Stimulated activated effector memory CD8-positive, alpha-beta T cell treated with anti-CD3 and anti-CD28 coated beads, Interleukin-12 subunit alpha, Interleukin-12 subunit beta, amount 100 ng/mL, for 72 hours (primary cell): ENCODE measurements around the gene RNF26.

ENCODE experiments used
- ATAC-seq: fragments of 150-1000 bp; cut with Tn5 transposase; 2 replicates; pipeline ENCODE4 v1.10.0; 2021
- DNase-seq, 2 donors: peaks; one replicate each; pipeline ENCODE4 v3.0.0; 2021 to 2022; ENCODE audit warnings: low spot score in 2 of 2
- H3K27ac Mint-ChIP-seq: one replicate; pipeline ENCODE4 v1.8.0; 2022; ENCODE audit warnings: mild to moderate bottlenecking, mixed read lengths
- H3K36me3 Mint-ChIP-seq: one replicate; pipeline ENCODE4 v1.8.0; 2022; ENCODE audit warnings: mild to moderate bottlenecking, mixed read lengths
- H3K4me1 Mint-ChIP-seq: one replicate; pipeline ENCODE4 v1.8.0; 2022; ENCODE audit warnings: mixed read lengths
- H3K4me3 Mint-ChIP-seq: one replicate; pipeline ENCODE4 v1.8.0; 2022; ENCODE audit warnings: mild to moderate bottlenecking, mixed read lengths
- H3K9me3 Mint-ChIP-seq: one replicate; pipeline ENCODE4 v1.8.0; 2022; ENCODE audit warnings: mixed read lengths

The RNF26 gene

DNA sequence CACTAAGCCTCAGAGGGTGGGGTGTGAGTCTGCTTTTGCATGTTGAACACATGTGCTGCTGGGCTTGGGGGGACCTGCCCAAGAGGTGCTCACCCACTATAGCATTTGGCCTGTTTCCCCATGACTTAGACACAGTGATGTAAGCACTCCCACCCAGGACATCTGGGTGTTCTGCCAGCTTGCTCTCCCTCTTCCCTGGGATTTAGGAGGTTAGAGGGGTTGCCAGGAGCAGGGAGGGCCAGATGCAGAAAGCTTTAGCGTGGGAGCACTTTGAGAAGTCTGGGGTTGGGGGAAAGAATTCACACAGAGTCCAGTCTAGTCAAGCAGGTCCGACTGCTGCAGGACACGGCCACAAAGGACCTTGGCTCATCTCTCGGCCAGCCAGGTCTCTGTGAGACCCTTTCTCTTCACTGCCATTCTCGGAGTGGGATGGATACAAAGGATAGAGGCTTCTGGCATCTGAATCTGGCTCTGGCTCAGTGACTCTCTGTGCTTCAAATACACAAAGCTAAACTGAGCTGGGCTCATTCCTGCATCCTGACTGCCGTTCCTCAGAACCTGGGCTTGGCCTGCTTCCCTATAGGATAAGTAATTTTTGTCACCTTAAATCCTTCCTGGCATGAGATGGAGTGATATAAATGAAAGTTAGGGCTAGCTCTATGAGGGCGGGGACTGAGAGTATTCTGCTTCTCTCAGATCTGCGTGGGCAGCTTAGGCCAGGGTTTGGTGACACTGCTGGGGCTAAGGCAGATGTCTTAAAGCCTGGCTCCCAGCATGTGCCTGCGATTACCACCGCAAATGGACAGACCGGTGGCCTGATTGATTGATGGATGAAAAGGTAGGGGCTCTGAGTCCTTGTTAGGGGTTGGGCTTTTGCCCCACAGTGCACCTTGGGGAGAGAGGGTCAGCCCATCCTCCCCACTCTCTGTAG, 32.6 kb downstream of the RNF26 start:
- ATAC-seq (no peak), DNase-seq (no peak)
- Mint-ChIP-seq H3K9me3 (no peaks in the 10 kb centered on the region), H3K4me3 (no peak overlapping the region), H3K27ac (no peak overlapping the region), H3K4me1 (peaks cover 34% of the 10 kb centered on the region), H3K36me3 (no peaks in the 10 kb centered on the region)

DNA sequence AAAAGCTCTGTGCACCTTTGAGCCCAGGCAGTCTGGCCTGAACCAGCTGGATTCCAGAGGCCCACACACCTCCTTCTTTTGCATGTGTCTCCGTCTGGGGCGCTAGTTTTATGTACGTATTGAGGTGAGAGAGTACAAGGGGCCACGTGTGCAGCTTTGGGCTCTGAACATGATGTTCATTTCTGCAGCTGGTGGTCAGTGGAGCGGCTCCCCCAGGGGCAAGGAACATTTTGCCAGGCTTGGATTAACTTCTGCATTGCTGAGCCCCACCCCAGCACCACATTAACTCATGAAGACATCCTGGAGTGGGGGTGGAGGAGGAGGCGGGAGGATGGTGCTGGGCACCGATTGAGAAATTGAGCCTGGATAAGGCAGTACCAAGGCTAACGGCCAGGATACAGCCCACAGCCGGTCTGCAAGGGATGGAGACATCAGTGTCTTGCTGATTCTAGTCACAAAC, 33.4 kb downstream of the RNF26 start:
- DNase-seq (no peak), ATAC-seq (no peak)
- no peaks in the 10 kb centered on the region for H3K36me3 Mint-ChIP-seq
- H3K9me3 Mint-ChIP-seq: no peaks in the 10 kb centered on the region
- no peak overlapping the region for H3K27ac Mint-ChIP-seq
- H3K4me3 Mint-ChIP-seq: no peak overlapping the region
- peaks cover 27% of the 10 kb centered on the region for H3K4me1 Mint-ChIP-seq

DNA sequence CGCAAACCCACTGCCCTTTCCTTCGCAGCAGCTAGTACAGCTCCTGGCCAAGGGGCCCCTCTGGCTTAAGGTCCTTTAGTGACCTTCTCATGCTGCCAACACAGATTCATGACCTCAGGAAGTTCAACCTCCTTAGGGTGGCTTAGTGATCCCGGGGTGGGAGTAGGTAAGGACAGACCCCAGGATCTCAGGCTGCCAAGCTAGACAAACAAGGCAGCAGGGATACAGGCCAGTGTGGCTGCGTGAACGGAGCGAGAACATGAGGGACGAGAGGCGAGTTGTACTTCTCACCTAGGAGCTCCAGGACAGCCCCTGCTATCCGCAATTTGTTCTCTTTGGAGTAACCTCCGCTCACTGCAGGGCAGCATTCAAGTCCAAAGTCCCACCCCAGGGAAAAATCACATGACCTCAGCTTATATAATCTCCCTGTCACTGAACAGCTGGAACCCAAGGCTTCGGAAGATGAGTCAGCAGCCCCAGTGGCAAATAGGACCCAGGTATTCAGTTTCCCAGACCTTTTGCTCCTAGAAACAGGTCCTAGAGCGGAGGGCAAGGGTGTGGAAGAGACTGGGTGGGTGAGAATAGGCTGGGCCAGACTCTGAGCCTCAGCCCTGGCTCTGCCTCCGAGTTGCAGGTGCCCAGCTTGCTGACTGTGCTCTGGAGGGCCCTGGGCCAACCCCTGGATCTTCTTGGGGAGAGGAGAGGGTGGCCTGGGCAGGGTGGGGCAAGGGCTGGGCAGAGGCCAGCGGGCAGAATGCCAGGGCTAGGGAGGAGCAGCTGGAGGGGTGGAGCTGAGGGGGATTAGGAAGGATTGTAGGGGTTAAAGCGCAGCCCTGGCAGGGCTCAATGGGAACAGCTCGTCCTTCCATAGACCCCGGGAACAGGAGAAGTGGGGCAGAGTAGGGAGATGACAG, 34.1 kb downstream of the RNF26 start:
- no peak overlapping the region for H3K27ac Mint-ChIP-seq
- no peak for ATAC-seq

DNA sequence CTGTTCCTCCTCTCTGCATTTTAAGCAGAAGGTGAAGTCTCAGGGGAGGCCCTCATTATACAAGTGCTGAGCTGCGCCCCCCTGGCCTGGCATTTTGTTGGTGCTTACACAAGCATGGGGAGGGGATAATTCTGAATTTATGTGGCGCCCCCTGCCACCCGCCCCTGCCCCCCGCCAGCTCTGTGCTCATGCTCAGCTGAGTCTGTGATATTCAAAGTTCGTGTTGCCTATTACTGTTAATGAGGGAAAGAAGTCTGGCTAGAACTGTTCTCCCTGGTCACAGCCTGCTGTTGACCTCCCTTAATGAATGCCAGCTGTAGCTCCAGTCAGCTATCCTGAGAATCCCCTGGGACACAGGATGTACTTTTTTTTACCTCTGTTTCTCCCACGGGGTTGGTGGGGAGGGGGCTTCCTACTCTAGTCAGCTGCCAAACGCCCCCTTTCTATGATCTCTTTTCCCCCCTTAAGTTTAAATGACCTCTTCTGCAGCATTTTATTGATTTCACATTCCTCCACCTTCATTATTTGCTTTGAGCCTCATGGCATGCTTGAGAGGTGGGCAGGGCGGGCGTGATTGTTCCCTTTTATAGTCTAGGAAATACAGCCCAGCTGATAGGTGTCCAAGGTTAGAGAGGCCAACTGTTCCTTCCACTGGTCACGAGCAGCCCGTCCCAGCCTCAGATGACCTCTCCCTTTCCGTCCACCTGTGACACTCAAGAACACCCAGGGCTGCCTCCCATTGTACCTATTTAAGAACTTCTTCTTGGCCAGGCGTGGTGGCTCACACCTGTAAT, 35.0 kb downstream of the RNF26 start:
- H3K27ac Mint-ChIP-seq: peak overlapping the region; percentile 32
- no peaks in the 10 kb centered on the region for H3K9me3 Mint-ChIP-seq
- peaks cover 40% of the 10 kb centered on the region for H3K4me1 Mint-ChIP-seq
- no peaks in the 10 kb centered on the region for H3K36me3 Mint-ChIP-seq
- H3K4me3 Mint-ChIP-seq: no peak overlapping the region
- ATAC-seq: no peak
- no peak for DNase-seq

More for the DNA sequence above, 34.1 kb downstream of the RNF26 start:
- no peaks in the 10 kb centered on the region for H3K36me3 Mint-ChIP-seq
- no peaks in the 10 kb centered on the region for H3K9me3 Mint-ChIP-seq
- H3K4me3 Mint-ChIP-seq: no peak overlapping the region
- no peak for DNase-seq
- peaks cover 32% of the 10 kb centered on the region for H3K4me1 Mint-ChIP-seq

DNA sequence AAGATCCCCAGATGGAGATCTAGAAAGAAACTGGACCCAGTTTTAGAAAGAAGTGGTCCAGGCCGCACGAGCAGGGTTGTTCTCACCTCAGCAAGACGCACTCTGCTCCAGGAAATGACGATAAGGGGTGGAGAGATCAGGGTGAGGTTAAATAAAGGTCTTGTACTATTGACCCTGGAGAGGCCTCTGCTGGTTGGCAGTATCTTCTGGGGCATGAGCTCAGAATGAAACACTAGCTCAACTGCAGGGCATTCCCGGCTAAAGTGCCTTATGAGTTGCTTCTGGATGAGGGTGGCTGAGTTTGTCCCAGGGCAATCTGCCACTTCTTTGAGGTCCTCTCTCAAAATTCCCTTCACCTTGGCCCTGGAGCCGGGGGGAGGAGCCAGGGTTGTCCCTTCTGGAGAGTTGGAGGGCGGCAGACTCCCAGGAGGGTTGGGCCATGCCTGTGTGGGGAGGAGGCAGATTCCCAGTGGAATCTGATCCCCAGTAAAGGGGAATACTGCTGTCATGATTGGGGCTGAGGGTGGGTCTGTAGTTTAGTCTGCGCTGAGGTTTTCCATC, 36.2 kb downstream of the RNF26 start:
- Mint-ChIP-seq H3K9me3 (no peaks in the 10 kb centered on the region), H3K4me3 (no peak overlapping the region), H3K27ac (peak overlapping the region; percentile 32), H3K4me1 (peaks cover 33% of the 10 kb centered on the region), H3K36me3 (no peaks in the 10 kb centered on the region)
- ATAC-seq (peak; percentile 89), DNase-seq (no peak)

DNA sequence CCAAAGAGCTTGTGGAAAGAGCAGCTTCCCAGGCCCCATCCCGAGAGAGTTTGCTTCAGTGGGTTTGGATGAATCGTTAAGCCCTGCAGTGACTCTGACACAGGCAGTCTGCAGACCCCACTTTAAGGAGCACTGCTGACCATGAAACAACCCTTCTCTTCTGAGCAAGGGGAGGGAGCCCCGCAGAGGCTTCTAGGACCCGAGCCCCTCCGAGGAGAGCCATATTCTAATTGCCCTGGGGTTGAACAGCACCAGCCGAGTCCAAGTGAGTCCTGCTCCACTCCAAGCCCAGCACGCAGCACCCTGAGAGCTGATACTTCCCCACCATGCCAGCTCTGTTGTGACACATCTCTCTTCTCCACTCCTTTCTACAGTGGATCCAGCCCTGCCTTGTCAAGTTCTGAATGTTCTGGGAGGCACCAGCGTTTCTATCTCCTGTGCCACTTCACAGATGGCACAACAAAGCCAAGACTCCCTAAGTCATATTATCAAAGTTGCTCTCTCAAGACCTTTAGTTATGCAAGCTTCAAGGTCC, 36.8 kb downstream of the RNF26 start:
- H3K4me3 Mint-ChIP-seq: no peak overlapping the region

DNA sequence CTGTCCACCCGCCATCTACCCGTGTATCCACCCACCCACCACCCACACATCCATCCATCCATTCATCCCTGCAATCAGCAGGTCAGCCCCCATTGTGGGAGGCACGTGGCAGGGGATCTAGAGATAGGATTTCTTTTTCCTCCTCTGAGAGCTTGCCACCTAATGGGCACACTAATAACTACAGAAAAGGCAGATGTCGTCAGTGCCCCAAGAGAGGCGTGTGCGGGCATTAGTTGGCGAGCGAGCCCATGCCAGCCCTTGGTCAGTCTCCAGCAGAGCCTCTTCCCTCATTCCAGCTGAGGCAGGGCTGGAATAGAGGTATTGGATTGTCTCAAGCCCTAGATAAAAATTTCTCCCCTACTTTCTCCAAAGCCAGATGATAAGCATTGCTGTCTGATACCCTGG, 37.5 kb downstream of the RNF26 start:
- peak overlapping the region; percentile 32 for H3K27ac Mint-ChIP-seq
- peaks cover 33% of the 10 kb centered on the region for H3K4me1 Mint-ChIP-seq
- no peak overlapping the region for H3K4me3 Mint-ChIP-seq
- DNase-seq (no peak), ATAC-seq (no peak)
- no peaks in the 10 kb centered on the region for H3K9me3 Mint-ChIP-seq
- H3K36me3 Mint-ChIP-seq: no peaks in the 10 kb centered on the region

More for the DNA sequence above, 36.8 kb downstream of the RNF26 start:
- H3K9me3 Mint-ChIP-seq: no peaks in the 10 kb centered on the region
- DNase-seq (no peak), ATAC-seq (no peak)
- H3K36me3 Mint-ChIP-seq: no peaks in the 10 kb centered on the region
- H3K27ac Mint-ChIP-seq: peak overlapping the region; percentile 32
- peaks cover 33% of the 10 kb centered on the region for H3K4me1 Mint-ChIP-seq

DNA sequence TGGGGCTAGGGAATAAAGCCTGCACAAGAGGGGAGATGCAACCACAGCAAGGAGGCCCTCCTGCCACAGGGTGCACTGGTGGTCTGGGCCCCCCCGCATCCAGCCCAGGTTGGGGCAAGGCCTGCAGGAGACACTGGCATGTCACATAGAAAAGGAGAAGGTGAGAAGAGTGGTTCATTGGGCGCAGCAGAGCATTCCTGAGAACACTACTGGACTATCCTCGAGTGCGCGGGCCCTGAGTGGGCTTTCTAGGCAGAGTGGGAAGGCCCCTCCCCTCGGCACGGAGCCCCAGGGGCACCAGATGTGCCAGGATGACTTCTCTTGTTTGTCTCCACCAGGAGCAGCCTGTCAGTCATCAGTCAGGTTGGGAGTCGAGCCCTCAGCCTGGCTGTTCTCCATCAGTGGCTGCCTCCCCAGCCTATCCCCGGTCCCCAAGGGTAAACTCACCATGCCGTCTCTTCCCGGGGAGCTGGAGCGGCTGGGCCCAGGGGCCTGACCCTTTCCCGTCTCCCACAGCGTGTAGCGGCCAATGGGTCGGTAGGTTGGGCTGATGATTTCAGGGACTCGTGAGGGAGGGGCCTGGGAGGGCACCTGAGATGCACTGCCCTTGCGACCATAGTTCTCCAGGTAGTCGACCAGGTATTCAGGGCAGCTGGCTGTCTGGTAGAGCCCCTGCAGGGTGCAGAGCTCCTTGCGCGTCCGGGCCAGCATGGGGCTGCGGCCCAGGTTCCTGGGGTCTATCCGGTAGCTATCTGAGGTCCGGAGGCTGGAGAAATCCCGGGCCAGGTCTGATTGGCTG, 38.1 kb downstream of the RNF26 start:
- H3K27ac Mint-ChIP-seq: no peak overlapping the region
- ATAC-seq: no peak
- no peaks in the 10 kb centered on the region for H3K36me3 Mint-ChIP-seq
- peaks cover 33% of the 10 kb centered on the region for H3K4me1 Mint-ChIP-seq
- no peak overlapping the region for H3K4me3 Mint-ChIP-seq
- DNase-seq: no peak
- H3K9me3 Mint-ChIP-seq: no peaks in the 10 kb centered on the region

DNA sequence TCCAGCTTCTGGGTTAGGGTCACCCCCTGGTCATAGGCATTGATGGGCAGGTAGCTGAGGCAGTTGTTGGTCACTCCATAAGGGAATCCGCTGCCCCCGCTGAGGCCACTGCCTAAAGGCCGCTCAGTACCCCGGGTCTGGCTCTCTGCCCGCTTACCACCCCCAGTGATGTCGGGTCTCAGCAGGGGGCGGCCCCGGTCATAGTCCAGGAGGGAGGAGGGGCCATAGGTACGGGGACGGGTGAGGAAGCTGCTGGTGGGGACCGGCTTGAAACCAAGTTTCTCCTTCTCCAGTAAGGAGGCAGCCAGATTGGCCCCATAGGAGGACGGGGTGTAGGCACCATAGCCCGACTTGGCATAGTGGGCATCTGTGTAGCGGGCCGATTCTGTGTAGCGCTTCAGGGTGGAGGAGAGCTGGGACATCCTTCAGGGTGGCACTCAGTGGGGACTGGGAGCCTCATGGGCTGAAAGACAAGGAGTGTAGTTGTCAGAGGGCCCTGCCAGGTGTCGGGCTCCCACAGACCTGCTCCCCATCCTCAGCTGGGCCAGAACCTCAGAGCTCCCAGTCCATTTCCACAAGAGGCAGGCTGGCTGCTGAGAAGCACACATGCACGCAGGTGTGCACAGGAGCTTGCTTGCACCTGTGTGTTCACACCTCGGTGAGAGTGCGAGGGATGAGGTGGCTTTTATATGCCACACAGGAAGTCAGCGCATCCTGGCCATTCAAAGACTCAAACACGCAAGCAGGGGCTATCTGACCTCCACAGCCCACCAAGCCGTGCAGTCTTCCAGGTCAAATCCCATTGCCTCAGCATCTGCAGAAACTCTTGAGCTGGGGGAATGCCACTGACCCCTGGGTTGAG, 39.0 kb downstream of the RNF26 start:
- Mint-ChIP-seq H3K9me3 (no peaks in the 10 kb centered on the region), H3K27ac (no peak overlapping the region), H3K36me3 (no peaks in the 10 kb centered on the region), H3K4me3 (no peak overlapping the region), H3K4me1 (peaks cover 33% of the 10 kb centered on the region)
- DNase-seq (no peak), ATAC-seq (no peak)

DNA sequence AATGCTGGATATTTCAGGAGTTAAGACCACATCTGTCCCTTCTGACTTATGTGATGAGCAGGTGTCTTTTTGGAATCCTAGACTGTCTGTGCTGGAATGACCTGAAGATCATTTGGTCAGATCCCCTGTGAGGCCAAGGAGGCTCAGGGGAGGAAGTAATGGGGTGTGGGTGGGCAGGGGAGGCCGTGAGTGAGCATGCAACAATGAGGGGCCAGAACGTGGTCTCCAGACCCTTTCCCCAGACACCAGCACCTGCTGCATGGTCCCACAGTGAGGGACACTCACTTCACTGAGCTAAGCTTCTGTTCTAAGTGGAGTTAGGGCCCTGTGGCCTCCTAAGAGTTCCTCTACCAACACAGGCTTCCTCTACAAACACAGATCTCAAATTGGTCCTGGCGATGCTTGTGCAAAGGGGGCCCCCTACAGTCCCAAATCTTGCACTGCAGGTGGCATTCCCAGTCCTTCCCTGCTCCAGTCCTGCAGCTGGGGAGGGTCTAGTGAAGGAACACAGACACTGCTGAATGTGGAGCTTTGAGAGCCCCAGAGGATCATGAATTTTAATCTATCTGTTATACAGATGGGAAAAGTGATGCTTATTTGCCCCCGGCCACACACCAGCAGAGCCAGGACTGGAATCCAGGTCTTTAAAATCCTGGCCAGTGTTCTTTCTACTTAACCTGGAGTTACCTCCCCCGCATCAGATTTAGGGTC, 39.7 kb downstream of the RNF26 start:
- Mint-ChIP-seq H3K36me3 (no peaks in the 10 kb centered on the region), H3K4me3 (no peak overlapping the region), H3K9me3 (no peaks in the 10 kb centered on the region), H3K4me1 (peaks cover 33% of the 10 kb centered on the region), H3K27ac (no peak overlapping the region)
- DNase-seq (peak in 1 of 2 donors; percentile 37), ATAC-seq (peak; percentile 29)

DNA sequence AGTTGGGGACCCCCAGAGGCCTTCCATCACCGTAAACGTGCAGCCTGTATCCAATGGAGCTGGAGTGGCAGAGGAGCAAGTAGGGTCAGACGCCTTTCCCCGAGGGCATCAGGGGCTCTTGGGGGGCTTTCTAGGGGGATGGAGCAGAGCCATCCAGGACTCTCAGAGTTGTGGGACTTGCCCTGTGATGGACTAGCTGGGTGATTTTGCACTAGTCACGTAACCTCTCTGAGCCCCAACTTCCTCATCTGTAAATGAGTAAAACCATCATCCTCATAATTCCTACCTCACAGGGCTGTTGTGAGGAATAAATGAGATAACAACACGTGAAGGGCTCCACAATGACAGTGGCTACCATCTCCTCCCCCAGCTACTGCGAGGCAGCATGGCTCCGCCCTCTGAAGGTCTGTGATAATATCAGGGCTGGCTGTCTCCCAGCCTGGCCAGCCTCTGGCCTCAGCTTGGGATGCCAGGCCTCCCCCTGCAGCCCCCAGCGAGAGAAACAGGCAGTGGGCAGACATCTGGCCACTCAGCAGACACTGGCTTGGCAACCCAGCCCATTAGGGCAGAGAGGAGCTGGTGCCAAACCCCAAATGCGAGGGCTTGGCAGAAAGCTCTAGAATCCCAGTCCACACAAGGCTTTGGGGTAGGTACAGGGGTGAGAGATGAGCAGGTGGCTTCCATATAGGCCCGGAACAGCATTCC, 40.5 kb downstream of the RNF26 start:
- no peak overlapping the region for H3K4me3 Mint-ChIP-seq
- H3K4me1 Mint-ChIP-seq: peaks cover 32% of the 10 kb centered on the region
- DNase-seq (peak in 1 of 2 donors; percentile 49), ATAC-seq (no peak)
- H3K9me3 Mint-ChIP-seq: no peaks in the 10 kb centered on the region
- H3K27ac Mint-ChIP-seq: no peak overlapping the region
- no peaks in the 10 kb centered on the region for H3K36me3 Mint-ChIP-seq
